ENCODE results near the gene ARL5C.

ARL5C gene

GRCh38 chr17:39107973-39108372 lies 58.0 kb downstream of the ARL5C start:
- DNase-seq (ENCODE audit: low spot score) = no peak

- DNase-seq (ENCODE audit: low spot score) = no peak
These were observed 58.8 kb downstream of the ARL5C start for GRCh38 chr17:39107155-39107554.

Data from iPS-NIHi11 (cell line).